C4-2B (cell line): Measurements from ENCODE around the gene VPS13D.

ENCODE experiments used
- ZFX ChIP-seq: fragments of 450-650 bp; IDR thresholded peaks from 2 replicates; pipeline ENCODE4 v1.6.1; 2017
- TF ChIP-seq, protein P1 (sequence below): fragments of 450-650 bp; conservative IDR thresholded peaks from 2 replicates; pipeline ENCODE4 v1.5.1; 2017; ENCODE audit warnings: mild to moderate bottlenecking

DNA sequence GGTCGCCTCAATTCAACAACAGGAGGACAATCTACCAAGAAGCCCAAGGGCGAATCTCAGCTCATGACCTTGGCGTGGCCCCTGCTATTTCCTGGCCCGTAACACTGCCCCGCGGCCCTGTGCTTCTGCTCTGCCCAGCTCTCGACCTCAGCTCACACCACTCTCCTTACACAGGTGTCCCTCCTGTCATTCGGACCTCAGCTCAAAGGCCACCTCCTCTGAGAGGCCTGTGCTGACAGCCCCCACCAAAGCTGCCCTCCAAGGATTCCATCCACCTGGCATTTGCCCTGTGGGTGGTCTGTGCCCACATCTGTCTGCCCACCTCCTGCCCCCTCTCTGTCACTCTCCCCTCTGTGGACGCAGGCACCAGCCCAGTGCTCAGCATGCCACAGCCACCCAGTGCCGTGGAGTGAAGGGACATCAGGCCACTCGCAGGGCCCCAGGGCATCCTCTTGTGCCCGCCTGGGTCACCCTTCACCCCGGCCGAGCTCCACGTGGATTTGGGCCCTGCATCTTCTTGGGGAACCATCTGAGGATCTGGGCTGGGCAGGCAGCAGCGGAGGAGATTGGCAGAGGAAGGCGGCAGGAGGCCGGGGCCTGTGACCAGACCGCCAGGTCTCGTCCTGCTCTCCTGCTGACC, 317.9 kb downstream of the VPS13D start:
- TF ChIP-seq, protein P1, sequence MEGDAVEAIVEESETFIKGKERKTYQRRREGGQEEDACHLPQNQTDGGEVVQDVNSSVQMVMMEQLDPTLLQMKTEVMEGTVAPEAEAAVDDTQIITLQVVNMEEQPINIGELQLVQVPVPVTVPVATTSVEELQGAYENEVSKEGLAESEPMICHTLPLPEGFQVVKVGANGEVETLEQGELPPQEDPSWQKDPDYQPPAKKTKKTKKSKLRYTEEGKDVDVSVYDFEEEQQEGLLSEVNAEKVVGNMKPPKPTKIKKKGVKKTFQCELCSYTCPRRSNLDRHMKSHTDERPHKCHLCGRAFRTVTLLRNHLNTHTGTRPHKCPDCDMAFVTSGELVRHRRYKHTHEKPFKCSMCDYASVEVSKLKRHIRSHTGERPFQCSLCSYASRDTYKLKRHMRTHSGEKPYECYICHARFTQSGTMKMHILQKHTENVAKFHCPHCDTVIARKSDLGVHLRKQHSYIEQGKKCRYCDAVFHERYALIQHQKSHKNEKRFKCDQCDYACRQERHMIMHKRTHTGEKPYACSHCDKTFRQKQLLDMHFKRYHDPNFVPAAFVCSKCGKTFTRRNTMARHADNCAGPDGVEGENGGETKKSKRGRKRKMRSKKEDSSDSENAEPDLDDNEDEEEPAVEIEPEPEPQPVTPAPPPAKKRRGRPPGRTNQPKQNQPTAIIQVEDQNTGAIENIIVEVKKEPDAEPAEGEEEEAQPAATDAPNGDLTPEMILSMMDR, result no peak
- no peak for TF ChIP-seq ZFX
